HFFc6 (cell line): ENCODE measurements around the gene SYK. TPM values are rescaled to one million over a fixed set of nuclear protein-coding genes. Genes with fewer than 3 reads are reported as not detected.

ENCODE experiments used
- DNase-seq: peaks from one replicate; pipeline ENCODE4 v3.0.0-alpha.2; 2018
- H3K27ac Mint-ChIP-seq: 2 replicates; pipeline ENCODE4 v1.8.0; 2020; ENCODE audit warnings: mild to moderate bottlenecking, mixed read lengths
- H3K27me3 Mint-ChIP-seq: 2 replicates; pipeline ENCODE4 v1.8.0; 2021; ENCODE audit warnings: mild to moderate bottlenecking, moderate library complexity, mixed read lengths; ENCODE audit not compliant: insufficient read depth
- H3K36me3 Mint-ChIP-seq: 2 replicates; pipeline ENCODE4 v1.8.0; 2021; ENCODE audit warnings: low read depth, mixed read lengths
- H3K4me1 Mint-ChIP-seq: 2 replicates; pipeline ENCODE4 v1.8.0; 2020; ENCODE audit warnings: low read depth, mixed read lengths
- H3K4me3 Mint-ChIP-seq: 2 replicates; pipeline ENCODE4 v1.8.0; 2020; ENCODE audit warnings: mild to moderate bottlenecking, moderate library complexity, mixed read lengths
- H3K9me3 Mint-ChIP-seq: 2 replicates; pipeline ENCODE4 v1.8.0; 2020; ENCODE audit warnings: mild to moderate bottlenecking, mixed read lengths
- CTCF ChIP-seq: fragments of 200-600 bp; sonication (generic); IDR thresholded peaks from 2 replicates; pipeline ENCODE4 v1.5.0; 2021; ENCODE audit warnings: antibody characterized with exemption, mild to moderate bottlenecking
- total RNA-seq, 6 experiments: library from RNA; stranded (reverse); fragmentation: NEBNext Ultra II Directional; extraction: Animal tissue kit (Norgen Biotek cat#: 25700); gene quantifications; 2 replicates in 1 of 6; 3 replicates in 5 of 6; pipeline ENCODE4 v1.2.3, GENCODE V29; 2021

The SYK gene
- total RNA-seq, 6 experiments from 2014 or later = not detected

- TF ChIP-seq CTCF = no peak
- Mint-ChIP-seq H3K27me3 (peaks cover 5% of the 10 kb centered on the region), H3K36me3 (no peaks in the 10 kb centered on the region), H3K4me1 (no peaks in the 10 kb centered on the region), H3K9me3 (peaks cover 4% of the 10 kb centered on the region; the same call in 1 of the 2 replicates), H3K4me3 (no peak overlapping the region), H3K27ac (no peak overlapping the region)
- no peak for DNase-seq
These were observed 24.9 kb downstream of the SYK start for GRCh38 chr9:90826326-90827020.

- H3K36me3 Mint-ChIP-seq = no peaks in the 10 kb centered on the region
- H3K9me3 Mint-ChIP-seq = peaks cover 4% of the 10 kb centered on the region; the same call in 1 of the 2 replicates
- no peak overlapping the region for H3K27ac Mint-ChIP-seq
- H3K4me3 Mint-ChIP-seq = no peak overlapping the region
- TF ChIP-seq CTCF = no peak
- DNase-seq = no peak
- no peaks in the 10 kb centered on the region for H3K4me1 Mint-ChIP-seq
- H3K27me3 Mint-ChIP-seq = peaks cover 5% of the 10 kb centered on the region
These were observed 25.7 kb downstream of the SYK start for GRCh38 chr9:90827181-90827871.

- DNase-seq = no peak
- TF ChIP-seq CTCF = no peak
- Mint-ChIP-seq H3K4me1 (no peaks in the 10 kb centered on the region), H3K27ac (no peak overlapping the region), H3K27me3 (peaks cover 5% of the 10 kb centered on the region), H3K36me3 (no peaks in the 10 kb centered on the region), H3K9me3 (no peaks in the 10 kb centered on the region), H3K4me3 (no peak overlapping the region)
These were observed 28.4 kb downstream of the SYK start for GRCh38 chr9:90830051-90830450.

GRCh38 chr9:90830977-90831376 lies 29.4 kb downstream of the SYK start:
- Mint-ChIP-seq H3K9me3 (no peaks in the 10 kb centered on the region), H3K4me1 (no peaks in the 10 kb centered on the region), H3K27me3 (peaks cover 5% of the 10 kb centered on the region), H3K27ac (no peak overlapping the region), H3K4me3 (no peak overlapping the region), H3K36me3 (no peaks in the 10 kb centered on the region)
- TF ChIP-seq CTCF = no peak
- no peak for DNase-seq

GRCh38 chr9:90832261-90832660 lies 30.6 kb downstream of the SYK start:
- no peaks in the 10 kb centered on the region for H3K36me3 Mint-ChIP-seq

More at GRCh38 chr9:90832261-90832660, 30.6 kb downstream of the SYK start:
- Mint-ChIP-seq H3K27me3 (peaks cover 3% of the 10 kb centered on the region), H3K4me1 (no peaks in the 10 kb centered on the region), H3K27ac (no peak overlapping the region), H3K4me3 (no peak overlapping the region), H3K9me3 (no peaks in the 10 kb centered on the region)
- no peak for TF ChIP-seq CTCF
- no peak for DNase-seq
